ENCODE measurements around the gene GLT8D2. TPM values are rescaled to one million over a fixed set of nuclear protein-coding genes. Genes with fewer than 3 reads are reported as not detected.

The GLT8D2 gene
- total and polyA plus RNA-seq, 2 donors (not counting 3 experiments of a cell fraction or from before 2014, with no cell fraction given), result 1.7 to 2.6 TPM

DNA sequence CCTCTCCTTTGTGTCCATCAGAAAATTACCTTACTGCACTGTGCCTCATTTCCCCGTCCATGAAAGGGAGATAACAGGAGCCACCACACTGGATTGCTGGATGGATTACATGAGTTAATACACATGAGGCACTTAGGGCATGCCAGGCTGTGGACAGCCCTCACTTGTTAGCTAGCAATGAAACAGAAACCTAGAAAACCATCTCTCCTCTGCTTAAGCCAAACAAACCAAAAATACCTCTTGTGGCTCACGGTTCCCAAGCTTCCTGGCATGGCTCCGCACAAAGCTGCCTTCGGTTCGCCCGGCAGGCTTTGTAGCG lies 13.7 kb upstream of the GLT8D2 start:
- TF ChIP-seq, protein P1, sequence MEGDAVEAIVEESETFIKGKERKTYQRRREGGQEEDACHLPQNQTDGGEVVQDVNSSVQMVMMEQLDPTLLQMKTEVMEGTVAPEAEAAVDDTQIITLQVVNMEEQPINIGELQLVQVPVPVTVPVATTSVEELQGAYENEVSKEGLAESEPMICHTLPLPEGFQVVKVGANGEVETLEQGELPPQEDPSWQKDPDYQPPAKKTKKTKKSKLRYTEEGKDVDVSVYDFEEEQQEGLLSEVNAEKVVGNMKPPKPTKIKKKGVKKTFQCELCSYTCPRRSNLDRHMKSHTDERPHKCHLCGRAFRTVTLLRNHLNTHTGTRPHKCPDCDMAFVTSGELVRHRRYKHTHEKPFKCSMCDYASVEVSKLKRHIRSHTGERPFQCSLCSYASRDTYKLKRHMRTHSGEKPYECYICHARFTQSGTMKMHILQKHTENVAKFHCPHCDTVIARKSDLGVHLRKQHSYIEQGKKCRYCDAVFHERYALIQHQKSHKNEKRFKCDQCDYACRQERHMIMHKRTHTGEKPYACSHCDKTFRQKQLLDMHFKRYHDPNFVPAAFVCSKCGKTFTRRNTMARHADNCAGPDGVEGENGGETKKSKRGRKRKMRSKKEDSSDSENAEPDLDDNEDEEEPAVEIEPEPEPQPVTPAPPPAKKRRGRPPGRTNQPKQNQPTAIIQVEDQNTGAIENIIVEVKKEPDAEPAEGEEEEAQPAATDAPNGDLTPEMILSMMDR (IDR thresholded peaks at IDR 0.05; ENCODE audit: extremely low read depth in 1 of 2, insufficient read depth in 1 of 2, low read depth in 1 of 2, low read length in 2 of 2), result no peak
- no peak for TF ChIP-seq EZH2 (IDR thresholded peaks at IDR 0.05; ENCODE audit: borderline replicate concordance, low read depth, low read length, severe bottlenecking)
- ChIA-PET CTCF (interaction anchor here (0.9 to 2.2 kb wide), 3 partner anchors 9 to 990 kb away, joined by 3 to 22 read pairs (median 3); no protein-coding TSS in a partner anchor), POLR2A (interaction anchor here (0.6 to 0.7 kb wide), 2 partner anchors 223 to 345 kb away, joined by 3 to 4 read pairs; partner anchors contain the start of gene NT5DC3)
- dilution Hi-C loops (cut with MboI; ENCODE audit: extremely low pct_ligation_motif_present, low sequenced_read_pairs) (no loop called here), intact Hi-C loops (cut with micrococcal nuclease) (loop anchor here (2.0 kb wide), 2 partner anchors 99 to 107 kb away; partner anchors contain the start of gene TDG)
- DNase-seq (ENCODE audit: low read depth, low spot score), result no peak
- peak overlapping the region; percentile 97 for H2AFZ ChIP-seq (ENCODE audit: low read depth, low read length)
- peaks cover 10% of the 10 kb centered on the region for H3K4me1 ChIP-seq (ENCODE audit: control insufficient read depth, extremely low read depth, insufficient read depth, low read length)
- H3K4me2 ChIP-seq (ENCODE audit: insufficient read depth, low read length), result peak overlapping the region; percentile 84
- BruUV-seq (replicated peaks), result no TSS peak
- peak overlapping the region; percentile 86 to 89 (median 86) for H3K4me3 ChIP-seq (replicated peaks in 1 of 3; ENCODE audit: insufficient read depth in 1 of 3, low read depth in 1 of 3, low read length in 3 of 3)
- peaks cover 13% of the 10 kb centered on the region for H3K79me2 ChIP-seq (ENCODE audit: control insufficient read depth, insufficient read depth, low read length)
- H3K27me3 ChIP-seq (ENCODE audit: control insufficient read depth in 2 of 2, insufficient read depth in 2 of 2, low read length in 2 of 2), result no peaks in the 10 kb centered on the region
- peaks cover 0 to 2% of the 10 kb centered on the region in 2 experiments for H3K36me3 ChIP-seq (ENCODE audit: control insufficient read depth in 2 of 2, extremely low read depth in 1 of 2, insufficient read depth in 2 of 2, low read length in 2 of 2)
- peak overlapping the region; percentile 29 for H3K27ac ChIP-seq (ENCODE audit: insufficient read depth, low read depth, low read length)
- H3K9me1 ChIP-seq (replicated peaks; ENCODE audit: control insufficient read depth, extremely low read depth, insufficient read depth, low read length), result no peaks in the 10 kb centered on the region
- H4K20me1 ChIP-seq (replicated peaks; ENCODE audit: control insufficient read depth, extremely low read depth, insufficient read depth, low read length), result no peaks in the 10 kb centered on the region
- H3K9ac ChIP-seq (replicated peaks; ENCODE audit: extremely low read depth, insufficient read depth, low read length), result peak overlapping the region; percentile 65
- peak; percentile 62 for FAIRE-seq
- no peaks in the 10 kb centered on the region for H3K9me3 ChIP-seq (replicated peaks; ENCODE audit: control insufficient read depth, insufficient read depth, low read length)

DNA sequence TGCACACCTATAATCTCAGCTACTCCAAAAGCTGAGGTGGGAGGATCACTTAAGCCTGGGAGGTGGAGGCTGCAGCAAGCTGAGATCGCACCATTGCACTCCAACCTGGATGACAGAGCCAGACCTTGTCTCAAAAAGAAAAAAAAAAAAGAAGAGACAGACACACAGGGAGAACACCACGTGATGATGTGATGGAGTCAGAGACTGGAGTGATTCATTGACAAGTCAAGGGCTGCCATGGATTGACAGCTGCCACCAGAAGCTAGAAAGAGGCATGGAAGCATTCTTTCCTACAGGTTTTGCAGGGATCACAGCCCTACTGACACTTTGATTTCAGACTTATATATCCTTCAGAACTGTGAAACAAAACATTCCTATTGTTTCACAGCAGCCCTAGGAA lies 10.8 kb upstream of the GLT8D2 start:
- no peak overlapping the region for H3K9ac ChIP-seq (replicated peaks; ENCODE audit: extremely low read depth, insufficient read depth, low read length)
- FAIRE-seq, result no peak
- H4K20me1 ChIP-seq (replicated peaks; ENCODE audit: control insufficient read depth, extremely low read depth, insufficient read depth, low read length), result no peaks in the 10 kb centered on the region
- no peaks in the 10 kb centered on the region for H3K9me3 ChIP-seq (replicated peaks; ENCODE audit: control insufficient read depth, insufficient read depth, low read length)
- no peak overlapping the region for H3K4me3 ChIP-seq (replicated peaks in 1 of 3; ENCODE audit: insufficient read depth in 1 of 3, low read depth in 1 of 3, low read length in 3 of 3)
- POLR2A ChIA-PET, result no interaction called here
- dilution Hi-C loops (cut with MboI; ENCODE audit: extremely low pct_ligation_motif_present, low sequenced_read_pairs) (no loop called here), intact Hi-C loops (cut with micrococcal nuclease) (loop anchor here (1.0 kb wide), 1 partner anchor 10 kb away; the partner anchor contains the start of gene GLT8D2)
- H3K4me1 ChIP-seq (ENCODE audit: control insufficient read depth, extremely low read depth, insufficient read depth, low read length), result peaks cover 8% of the 10 kb centered on the region
- no peak for DNase-seq (ENCODE audit: low read depth, low spot score)
- peaks cover 10% of the 10 kb centered on the region for H3K79me2 ChIP-seq (ENCODE audit: control insufficient read depth, insufficient read depth, low read length)
- CTCF ChIA-PET, result interaction anchor here (2.7 kb wide), 1 partner anchor 48 kb away, joined by 16 read pairs; no protein-coding TSS in a partner anchor
- no peaks in the 10 kb centered on the region for H3K9me1 ChIP-seq (replicated peaks; ENCODE audit: control insufficient read depth, extremely low read depth, insufficient read depth, low read length)
- H3K36me3 ChIP-seq (ENCODE audit: control insufficient read depth in 2 of 2, extremely low read depth in 1 of 2, insufficient read depth in 2 of 2, low read length in 2 of 2), result no peaks in the 10 kb centered on the region
- no peak overlapping the region for H3K4me2 ChIP-seq (ENCODE audit: insufficient read depth, low read length)
- H3K27me3 ChIP-seq (ENCODE audit: control insufficient read depth in 2 of 2, insufficient read depth in 2 of 2, low read length in 2 of 2), result peaks cover 2 to 8% of the 10 kb centered on the region in 2 experiments
- TF ChIP-seq POLR2A (IDR thresholded peaks at IDR 0.05; ENCODE audit: low read depth, low read length), result no peak
- TF ChIP-seq FOS (IDR thresholded peaks at IDR 0.05; ENCODE audit: borderline replicate concordance, insufficient read depth, low read length), result no peak
- no peak for TF ChIP-seq JUN (IDR thresholded peaks at IDR 0.05; ENCODE audit: borderline replicate concordance, insufficient read depth, insufficient read length, low read depth)
- TF ChIP-seq MYC (IDR thresholded peaks at IDR 0.05; ENCODE audit: low read depth, low read length), result no peak
- no peak for TF ChIP-seq EZH2 (IDR thresholded peaks at IDR 0.05; ENCODE audit: borderline replicate concordance, low read depth, low read length, severe bottlenecking)
- TF ChIP-seq GATA2 (IDR thresholded peaks at IDR 0.05; ENCODE audit: insufficient read depth, insufficient read length, low read depth, low read length), result no peak
- TF ChIP-seq, protein P1 (IDR thresholded peaks at IDR 0.05; ENCODE audit: extremely low read depth in 1 of 2, insufficient read depth in 1 of 2, low read depth in 1 of 2, low read length in 2 of 2), result no peak
- TF ChIP-seq POLR2AphosphoS5 (IDR thresholded peaks at IDR 0.05; ENCODE audit: insufficient read depth, low read depth, low read length), result no peak
- TF ChIP-seq, protein P2, sequence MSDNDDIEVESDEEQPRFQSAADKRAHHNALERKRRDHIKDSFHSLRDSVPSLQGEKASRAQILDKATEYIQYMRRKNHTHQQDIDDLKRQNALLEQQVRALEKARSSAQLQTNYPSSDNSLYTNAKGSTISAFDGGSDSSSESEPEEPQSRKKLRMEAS (IDR thresholded peaks at IDR 0.05; ENCODE audit: insufficient read depth, insufficient read length), result no peak
- BruUV-seq (replicated peaks), result no TSS peak
- H2AFZ ChIP-seq (ENCODE audit: low read depth, low read length), result no peak overlapping the region
- no peak overlapping the region for H3K27ac ChIP-seq (ENCODE audit: insufficient read depth, low read depth, low read length)

Data from endothelial cell of umbilical vein (primary cell).